ENCODE measurements around the gene MIEF1.
"Not testable (repeated sequence)": the region's sequence is repeated elsewhere in the genome, so short reads cannot be mapped to it uniquely, and the experiment has no call there.

Gene MIEF1

DNA sequence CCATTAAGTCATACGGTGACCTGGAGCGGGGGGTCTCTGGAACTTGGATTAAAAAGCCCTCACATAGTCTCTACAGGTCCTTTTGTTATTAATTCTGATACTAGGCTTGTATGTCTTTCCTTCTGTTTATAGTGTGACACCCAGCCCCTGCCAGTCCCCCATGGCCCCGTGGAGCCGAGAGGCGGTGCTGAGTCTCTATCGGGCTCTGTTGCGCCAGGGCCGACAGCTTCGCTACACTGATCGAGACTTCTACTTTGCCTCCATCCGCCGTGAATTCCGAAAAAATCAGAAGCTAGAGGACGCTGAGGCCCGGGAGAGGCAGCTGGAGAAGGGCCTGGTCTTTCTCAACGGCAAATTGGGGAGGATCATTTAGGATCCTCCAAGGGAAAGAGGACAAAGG, 2.0 kb downstream of the MIEF1 start:
- Mint-ChIP-seq H3K36me3 (peaks cover 25% of the 10 kb centered on the region), H3K4me3 (no peak overlapping the region), H3K4me1 (peaks cover 30% of the 10 kb centered on the region), H3K9me3 (no peaks in the 10 kb centered on the region), H3K27me3 (no peaks in the 10 kb centered on the region), H3K27ac (no peak overlapping the region)
- ATAC-seq (ENCODE audit: low read depth) (no peak), DNase-seq (ENCODE audit: low spot score in 2 of 2) (no peak)

GRCh38 chr22:39507021-39507420, 4.9 kb downstream of the MIEF1 start:
- not testable (repeated sequence) for DNase-seq (ENCODE audit: low spot score in 2 of 2); H3K27me3 Mint-ChIP-seq; H3K4me3 Mint-ChIP-seq; H3K27ac Mint-ChIP-seq; ATAC-seq (ENCODE audit: low read depth); H3K9me3 Mint-ChIP-seq
- H3K36me3 Mint-ChIP-seq, result peaks cover 39% of the 10 kb centered on the region
- peaks cover 33% of the 10 kb centered on the region for H3K4me1 Mint-ChIP-seq

- ATAC-seq (ENCODE audit: low read depth) (no peak), DNase-seq (ENCODE audit: low spot score in 2 of 2) (no peak)
- no peak overlapping the region for H3K4me3 Mint-ChIP-seq
- peaks cover 31% of the 10 kb centered on the region for H3K4me1 Mint-ChIP-seq
- H3K27ac Mint-ChIP-seq, result no peak overlapping the region
- no peaks in the 10 kb centered on the region for H3K27me3 Mint-ChIP-seq
- H3K9me3 Mint-ChIP-seq, result no peaks in the 10 kb centered on the region
- peaks cover 44% of the 10 kb centered on the region for H3K36me3 Mint-ChIP-seq
These were observed 6.3 kb downstream of the MIEF1 start for GRCh38 chr22:39508393-39508792.

- Mint-ChIP-seq H3K27me3 (no peaks in the 10 kb centered on the region), H3K4me3 (no peak overlapping the region), H3K36me3 (peaks cover 44% of the 10 kb centered on the region), H3K4me1 (peaks cover 25% of the 10 kb centered on the region), H3K27ac (no peak overlapping the region), H3K9me3 (no peaks in the 10 kb centered on the region)
- DNase-seq (ENCODE audit: low spot score in 2 of 2) (no peak), ATAC-seq (ENCODE audit: low read depth) (no peak)
These were observed 8.5 kb downstream of the MIEF1 start for GRCh38 chr22:39510529-39511149.

DNA sequence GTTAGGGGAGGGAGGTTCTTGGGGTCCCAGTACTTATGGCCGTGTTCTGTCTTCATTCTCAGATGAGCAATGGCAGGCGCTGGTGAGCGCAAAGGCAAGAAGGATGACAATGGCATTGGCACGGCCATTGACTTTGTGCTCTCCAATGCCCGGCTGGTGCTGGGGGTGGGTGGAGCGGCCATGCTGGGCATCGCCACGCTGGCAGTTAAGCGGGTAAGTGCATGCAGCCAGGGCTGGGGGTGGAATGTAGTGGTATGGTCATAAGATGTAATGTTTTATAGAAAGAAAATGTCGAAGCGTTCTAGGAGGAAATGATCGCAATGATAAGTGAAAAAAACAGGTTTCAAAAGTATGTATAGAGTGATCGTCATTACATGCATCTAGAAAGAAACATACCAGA, 9.1 kb downstream of the MIEF1 start:
- Mint-ChIP-seq H3K27ac (no peak overlapping the region), H3K36me3 (peaks cover 42% of the 10 kb centered on the region), H3K9me3 (no peaks in the 10 kb centered on the region), H3K4me3 (no peak overlapping the region), H3K27me3 (no peaks in the 10 kb centered on the region), H3K4me1 (peaks cover 28% of the 10 kb centered on the region)
- ATAC-seq (ENCODE audit: low read depth) (no peak), DNase-seq (ENCODE audit: low spot score in 2 of 2) (no peak)

DNA sequence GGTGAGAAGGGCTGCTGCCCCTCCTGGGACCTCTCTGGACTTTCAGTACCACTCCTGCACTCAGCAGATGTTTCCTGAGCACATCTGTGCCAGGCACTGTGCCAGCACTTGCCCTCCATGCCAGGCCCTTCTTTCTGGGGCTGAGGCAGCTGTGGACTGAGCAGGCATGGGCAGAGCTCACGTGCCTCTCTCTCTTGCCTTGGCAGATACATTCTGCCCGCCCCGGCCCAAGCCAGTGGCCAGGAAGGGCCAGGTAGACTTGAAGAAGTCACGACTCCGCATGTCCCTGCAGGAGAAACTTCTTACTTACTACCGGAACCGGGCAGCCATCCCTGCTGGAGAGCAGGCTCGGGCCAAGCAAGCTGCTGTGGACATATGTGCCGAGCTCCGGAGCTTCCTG, 9.9 kb downstream of the MIEF1 start:
- Mint-ChIP-seq H3K9me3 (no peaks in the 10 kb centered on the region), H3K36me3 (peaks cover 36% of the 10 kb centered on the region)

DNA sequence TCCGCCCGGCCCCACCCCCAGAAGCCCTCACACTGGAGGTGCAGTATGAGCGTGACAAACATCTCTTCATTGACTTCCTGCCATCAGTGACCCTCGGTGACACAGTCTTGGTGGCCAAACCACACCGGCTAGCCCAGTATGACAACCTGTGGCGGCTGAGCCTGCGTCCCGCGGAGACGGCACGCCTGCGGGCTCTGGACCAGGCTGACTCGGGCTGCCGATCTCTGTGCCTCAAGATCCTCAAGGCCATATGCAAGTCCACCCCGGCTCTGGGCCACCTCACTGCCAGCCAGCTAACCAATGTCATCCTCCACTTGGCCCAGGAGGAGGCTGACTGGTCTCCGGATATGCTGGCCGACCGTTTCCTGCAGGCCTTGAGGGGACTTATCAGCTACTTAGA, 11.7 kb downstream of the MIEF1 start:
- peaks cover 32% of the 10 kb centered on the region for H3K36me3 Mint-ChIP-seq
- ATAC-seq (ENCODE audit: low read depth) (no peak), DNase-seq (ENCODE audit: low spot score in 2 of 2) (no peak)
- H3K27ac Mint-ChIP-seq, result peak overlapping the region; percentile 24
- H3K4me1 Mint-ChIP-seq, result peaks cover 20% of the 10 kb centered on the region
- H3K9me3 Mint-ChIP-seq, result no peaks in the 10 kb centered on the region
- H3K27me3 Mint-ChIP-seq, result no peaks in the 10 kb centered on the region
- H3K4me3 Mint-ChIP-seq, result no peak overlapping the region

More for the DNA sequence above, 9.9 kb downstream of the MIEF1 start:
- H3K4me3 Mint-ChIP-seq, result no peak overlapping the region
- H3K27ac Mint-ChIP-seq, result no peak overlapping the region
- DNase-seq (ENCODE audit: low spot score in 2 of 2) (no peak), ATAC-seq (ENCODE audit: low read depth) (no peak)
- H3K27me3 Mint-ChIP-seq, result no peaks in the 10 kb centered on the region
- peaks cover 26% of the 10 kb centered on the region for H3K4me1 Mint-ChIP-seq

GRCh38 chr22:39514373-39514973, 12.4 kb downstream of the MIEF1 start:
- H3K4me1 Mint-ChIP-seq, result peaks cover 16% of the 10 kb centered on the region
- DNase-seq (ENCODE audit: low spot score in 2 of 2), result peak; percentile 51 to 70
- H3K9me3 Mint-ChIP-seq, result no peaks in the 10 kb centered on the region
- no peak overlapping the region for H3K27ac Mint-ChIP-seq
- no peaks in the 10 kb centered on the region for H3K27me3 Mint-ChIP-seq
- peaks cover 29% of the 10 kb centered on the region for H3K36me3 Mint-ChIP-seq
- H3K4me3 Mint-ChIP-seq, result no peak overlapping the region
- ATAC-seq (ENCODE audit: low read depth), result peak; percentile 47

- Mint-ChIP-seq H3K4me3 (no peak overlapping the region), H3K36me3 (peaks cover 26% of the 10 kb centered on the region), H3K4me1 (peaks cover 13% of the 10 kb centered on the region), H3K27me3 (no peaks in the 10 kb centered on the region), H3K27ac (peak overlapping the region; percentile 33), H3K9me3 (no peaks in the 10 kb centered on the region)
- ATAC-seq (ENCODE audit: low read depth) (no peak), DNase-seq (ENCODE audit: low spot score in 2 of 2) (no peak)
These were observed 13.4 kb downstream of the MIEF1 start for GRCh38 chr22:39515266-39516050.

- H3K36me3 Mint-ChIP-seq, result peaks cover 30% of the 10 kb centered on the region
- no peak for DNase-seq (ENCODE audit: low spot score in 2 of 2)
- no peak for ATAC-seq (ENCODE audit: low read depth)
- H3K4me3 Mint-ChIP-seq, result no peak overlapping the region
- peak overlapping the region; percentile 31 for H3K27ac Mint-ChIP-seq
- H3K4me1 Mint-ChIP-seq, result peaks cover 20% of the 10 kb centered on the region
- H3K9me3 Mint-ChIP-seq, result no peaks in the 10 kb centered on the region
- H3K27me3 Mint-ChIP-seq, result no peaks in the 10 kb centered on the region
These were observed 15.4 kb downstream of the MIEF1 start for GRCh38 chr22:39517470-39517869.

GRCh38 chr22:39518144-39518786, 16.2 kb downstream of the MIEF1 start:
- DNase-seq (ENCODE audit: low spot score in 2 of 2), result no peak
- no peak for ATAC-seq (ENCODE audit: low read depth)
- H3K4me3 Mint-ChIP-seq, result peak overlapping the region; percentile 91
- peaks cover 27% of the 10 kb centered on the region for H3K36me3 Mint-ChIP-seq
- H3K9me3 Mint-ChIP-seq, result no peaks in the 10 kb centered on the region
- H3K4me1 Mint-ChIP-seq, result peaks cover 27% of the 10 kb centered on the region
- H3K27ac Mint-ChIP-seq, result peak overlapping the region; percentile 31
- H3K27me3 Mint-ChIP-seq, result no peaks in the 10 kb centered on the region

- DNase-seq (ENCODE audit: low spot score in 2 of 2) (no peak), ATAC-seq (ENCODE audit: low read depth) (no peak)
- peak overlapping the region; percentile 93 for H3K27ac Mint-ChIP-seq
- H3K36me3 Mint-ChIP-seq, result peaks cover 26% of the 10 kb centered on the region
- peaks cover 32% of the 10 kb centered on the region for H3K4me1 Mint-ChIP-seq
- H3K9me3 Mint-ChIP-seq, result no peaks in the 10 kb centered on the region
- no peaks in the 10 kb centered on the region for H3K27me3 Mint-ChIP-seq
- H3K4me3 Mint-ChIP-seq, result peak overlapping the region; percentile 91
These were observed 17.0 kb downstream of the MIEF1 start for GRCh38 chr22:39518996-39519680.

- ATAC-seq (ENCODE audit: low read depth) (peak; percentile 89), DNase-seq (ENCODE audit: low spot score in 2 of 2) (no peak)
- Mint-ChIP-seq H3K27ac (peak overlapping the region; percentile 93), H3K9me3 (no peaks in the 10 kb centered on the region), H3K4me3 (peak overlapping the region; percentile 91), H3K4me1 (peaks cover 30% of the 10 kb centered on the region), H3K27me3 (no peaks in the 10 kb centered on the region), H3K36me3 (peaks cover 23% of the 10 kb centered on the region)
These were observed 17.7 kb downstream of the MIEF1 start for GRCh38 chr22:39519681-39520225.
